HG02798 (cell line): ENCODE data around the gene ASAP2.

Source experiments
- ATAC-seq: cut with Tn5 transposase; IDR thresholded peaks from one replicate; pipeline ENCODE4 v1.9.1; 2021; ENCODE audit warnings: mild to moderate bottlenecking; ENCODE audit not compliant: unreplicated experiment, poor library complexity

ASAP2 gene

GRCh38 chr2:9335322-9335832 is 128.8 kb downstream of the ASAP2 start:
- ATAC-seq = no peak

- ATAC-seq = peak; percentile 47
These were observed 129.6 kb downstream of the ASAP2 start for GRCh38 chr2:9336241-9336575.

- ATAC-seq = no peak
These were observed 130.1 kb downstream of the ASAP2 start for GRCh38 chr2:9336576-9337314.

DNA sequence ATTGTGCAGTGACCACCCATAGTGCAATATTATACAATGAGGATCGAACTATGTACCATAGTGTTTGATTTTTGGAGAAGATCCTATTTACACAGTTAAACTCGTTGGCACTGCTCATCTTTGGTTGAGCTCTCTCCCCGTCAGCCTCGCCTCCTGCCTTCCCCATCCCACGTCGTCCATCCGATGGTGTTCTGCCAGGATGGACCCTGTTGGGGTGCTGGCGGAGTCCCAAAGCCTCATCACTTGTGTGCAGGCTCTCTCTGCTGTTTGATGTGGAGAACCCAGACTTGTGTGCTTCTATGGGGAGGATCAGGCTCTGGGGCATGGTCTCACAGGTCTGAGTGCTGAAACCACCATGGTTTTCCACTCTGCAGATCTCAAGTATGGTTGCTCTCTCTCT is 131.3 kb downstream of the ASAP2 start:
- ATAC-seq = no peak

GRCh38 chr2:9341337-9341887 is 134.8 kb downstream of the ASAP2 start:
- ATAC-seq = no peak

GRCh38 chr2:9342659-9343058 is 136.0 kb downstream of the ASAP2 start:
- no peak for ATAC-seq

DNA sequence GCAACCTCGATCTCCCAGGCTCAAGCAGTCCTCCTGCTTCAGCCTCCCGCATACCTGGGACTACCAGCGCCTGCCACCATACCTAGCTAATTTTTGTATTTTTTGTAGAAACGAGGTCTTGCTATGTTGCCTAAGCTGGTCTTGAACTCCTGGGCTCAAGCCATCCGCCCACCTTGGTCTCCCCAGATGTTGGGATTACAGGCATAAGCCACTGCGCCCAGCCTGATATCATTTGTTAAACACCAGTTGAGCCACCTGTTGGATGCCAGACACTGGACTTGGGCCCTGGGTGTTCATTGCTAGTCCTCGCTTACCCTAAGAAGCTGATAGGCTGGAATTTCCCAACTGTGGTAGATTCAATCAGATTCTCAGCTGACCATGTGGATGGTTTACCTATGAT is 136.9 kb downstream of the ASAP2 start:
- no peak for ATAC-seq

- no peak for ATAC-seq
These were observed 137.8 kb downstream of the ASAP2 start for GRCh38 chr2:9344434-9344833.

DNA sequence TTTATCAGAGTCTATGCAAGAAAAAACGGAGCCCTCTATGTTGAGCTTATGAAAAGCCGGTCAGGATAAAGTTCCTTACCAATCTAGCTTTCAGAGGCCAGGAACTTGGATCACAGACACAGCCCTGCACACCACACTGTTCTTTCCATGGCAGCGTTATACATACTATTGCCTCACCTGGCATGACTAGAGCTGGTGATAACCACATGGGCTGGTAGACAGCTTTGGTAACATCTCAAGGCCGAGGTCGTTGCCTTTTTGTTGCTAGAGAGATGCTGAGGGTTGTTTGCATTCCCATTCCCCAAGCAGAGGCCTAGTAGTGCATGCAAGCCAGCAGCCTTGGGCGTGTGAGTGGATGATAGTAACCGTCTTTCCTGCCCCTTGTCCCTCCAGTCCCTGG is 138.7 kb downstream of the ASAP2 start:
- no peak for ATAC-seq

DNA sequence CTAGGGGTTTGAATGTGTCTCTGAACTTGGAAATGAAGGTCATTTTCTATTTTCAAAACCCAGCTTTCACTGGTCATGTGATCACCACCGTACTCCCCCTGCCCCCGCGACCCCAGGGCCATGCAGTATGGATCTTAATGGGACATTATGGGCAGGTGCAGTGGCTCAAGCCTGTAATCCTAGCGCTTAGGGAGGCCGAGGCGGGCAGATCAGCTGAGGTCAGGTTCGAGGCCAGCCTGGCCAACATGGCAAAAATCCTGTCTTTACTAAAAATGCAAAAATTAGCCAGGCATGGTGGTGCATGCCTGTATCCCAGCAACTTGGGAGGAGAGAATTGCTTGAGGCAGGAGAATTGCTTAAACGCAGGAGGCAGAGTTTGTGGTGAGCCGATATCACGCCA is 139.4 kb downstream of the ASAP2 start:
- no peak for ATAC-seq

- ATAC-seq = no peak
These were observed 140.3 kb downstream of the ASAP2 start for GRCh38 chr2:9346885-9347284.

DNA sequence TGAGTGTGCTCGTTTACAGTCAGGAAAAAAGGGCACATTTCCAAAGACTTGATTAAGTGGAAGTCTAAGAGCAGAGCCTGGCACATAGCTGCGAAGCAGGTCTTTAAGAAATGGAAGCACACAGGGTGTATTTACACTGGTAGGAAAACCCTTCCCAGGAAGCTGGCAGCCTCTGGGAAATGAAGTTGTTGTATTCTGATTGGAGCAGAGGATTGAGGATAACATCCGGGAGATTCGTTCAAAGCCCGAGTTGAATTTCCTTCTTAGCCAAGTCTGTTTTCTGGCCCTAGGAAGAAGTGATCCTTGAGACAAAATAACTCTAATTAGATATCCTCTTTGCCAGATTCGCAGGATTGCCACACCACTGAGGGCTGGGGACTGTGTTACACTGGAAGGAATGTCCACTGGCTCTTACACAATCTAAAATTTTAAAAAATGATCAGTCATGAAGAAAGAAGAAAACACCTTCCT is 140.8 kb downstream of the ASAP2 start:
- no peak for ATAC-seq

DNA sequence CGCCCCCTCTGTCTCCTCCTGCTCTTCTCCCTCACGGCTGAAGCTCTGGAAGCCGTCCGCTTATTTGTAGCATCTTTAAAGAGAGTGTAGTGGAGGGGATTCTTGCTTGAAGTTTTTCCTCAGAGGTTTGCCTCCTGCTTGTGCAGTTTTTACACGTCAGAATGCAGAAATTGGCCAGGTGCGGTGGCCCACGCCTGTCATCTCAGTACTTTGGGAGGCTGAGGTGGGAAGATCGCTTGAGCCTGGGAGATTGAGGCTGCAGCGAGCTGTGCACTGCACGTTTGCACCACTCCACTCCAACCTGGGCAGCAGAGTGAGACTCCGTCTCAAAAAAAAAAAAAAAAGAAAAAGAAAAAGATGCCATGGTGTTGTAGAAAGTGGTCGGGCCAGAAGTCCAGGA is 147.7 kb downstream of the ASAP2 start:
- no peak for ATAC-seq

- ATAC-seq = no peak
These were observed 148.7 kb downstream of the ASAP2 start for GRCh38 chr2:9355270-9355669.

DNA sequence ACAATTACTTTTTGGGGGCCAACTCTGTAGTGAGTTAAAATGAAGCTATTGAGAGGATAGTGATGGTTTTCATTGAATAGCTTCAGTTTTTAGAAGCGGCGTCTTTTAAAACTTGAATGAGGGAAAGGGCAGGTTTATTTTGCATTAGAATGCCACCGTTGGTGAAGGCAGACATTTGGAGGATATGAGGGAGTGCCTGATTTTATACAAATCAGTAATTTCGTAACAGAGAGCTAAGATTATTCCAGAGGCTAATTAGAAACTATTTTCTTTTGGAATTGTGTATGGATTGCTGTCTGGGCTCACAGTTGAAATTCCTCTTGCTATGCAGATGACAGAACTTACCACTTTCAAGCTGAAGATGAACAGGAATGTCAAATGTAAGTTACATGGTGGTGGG is 149.1 kb downstream of the ASAP2 start:
- no peak for ATAC-seq

DNA sequence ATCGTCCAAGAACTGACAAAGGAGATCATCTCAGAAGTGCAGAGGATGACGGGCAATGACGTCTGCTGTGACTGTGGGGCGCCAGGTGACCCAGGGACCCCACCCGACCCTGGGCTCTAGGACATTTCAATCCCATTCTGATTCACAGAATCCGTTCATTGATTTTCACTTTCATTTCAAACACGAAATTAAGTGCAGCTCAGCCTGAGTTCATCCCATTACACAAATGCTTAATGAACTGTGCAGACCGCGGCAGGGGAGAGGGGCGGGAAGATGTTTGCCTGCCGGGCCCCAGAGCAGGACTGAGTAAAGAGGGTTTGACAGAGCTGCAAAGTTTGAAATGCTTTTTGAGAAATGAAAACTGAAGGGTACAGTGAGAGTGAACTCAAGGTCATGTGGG is 149.6 kb downstream of the ASAP2 start:
- no peak for ATAC-seq

GRCh38 chr2:9358846-9359245 is 152.2 kb downstream of the ASAP2 start:
- ATAC-seq = no peak

- no peak for ATAC-seq
These were observed 152.9 kb downstream of the ASAP2 start for GRCh38 chr2:9359463-9359862.

- no peak for ATAC-seq
These were observed 153.5 kb downstream of the ASAP2 start for GRCh38 chr2:9360110-9360509.

- ATAC-seq = no peak
These were observed 154.1 kb downstream of the ASAP2 start for GRCh38 chr2:9360701-9361100.

- ATAC-seq = no peak
These were observed 157.8 kb downstream of the ASAP2 start for GRCh38 chr2:9364373-9364772.
